Middle frontal gyrus (tissue), 1 donor: ENCODE data around the gene INSYN2A.

Experiments
- DNase-seq: peaks from one replicate; pipeline ENCODE4 v3.0.0-alpha.2; 2015; ENCODE audit warnings: low spot score; ENCODE audit errors: extremely low spot score

Gene INSYN2A

GRCh38 chr10:127196282-127197153, at the start of gene INSYN2A:
INSYN2A (minus strand) TSS chr10:127196591; CDS start chr10:127176395, 20,196 bp downstream.
- peak; percentile 29 for DNase-seq

GRCh38 chr10:127245456-127245855, 49.1 kb upstream of the INSYN2A start:
- no peak for DNase-seq

GRCh38 chr10:127243490-127244272, 47.3 kb upstream of the INSYN2A start:
- DNase-seq, result no peak

- no peak for DNase-seq
Measured at GRCh38 chr10:127242914-127243313, 46.5 kb upstream of the INSYN2A start.

GRCh38 chr10:127236266-127236665, 39.9 kb upstream of the INSYN2A start:
- no peak for DNase-seq

- no peak for DNase-seq
Measured at GRCh38 chr10:127234306-127234800, 38.0 kb upstream of the INSYN2A start.

GRCh38 chr10:127228195-127228787, 31.9 kb upstream of the INSYN2A start:
- DNase-seq, result no peak

- no peak for DNase-seq
Measured at GRCh38 chr10:127227663-127228062, 31.3 kb upstream of the INSYN2A start.

GRCh38 chr10:127227027-127227426, 30.6 kb upstream of the INSYN2A start:
- DNase-seq, result no peak

GRCh38 chr10:127221281-127221680, 24.9 kb upstream of the INSYN2A start:
- no peak for DNase-seq

- no peak for DNase-seq
Measured at GRCh38 chr10:127218658-127219057, 22.3 kb upstream of the INSYN2A start.

- no peak for DNase-seq
Measured at GRCh38 chr10:127216786-127217185, 20.4 kb upstream of the INSYN2A start.

GRCh38 chr10:127216274-127216673, 19.9 kb upstream of the INSYN2A start:
- DNase-seq, result no peak

- no peak for DNase-seq
Measured at GRCh38 chr10:127215866-127216265, 19.5 kb upstream of the INSYN2A start.

- no peak for DNase-seq
Measured at GRCh38 chr10:127210936-127211466, 14.6 kb upstream of the INSYN2A start.

GRCh38 chr10:127207081-127207480, 10.7 kb upstream of the INSYN2A start:
- no peak for DNase-seq

- DNase-seq, result no peak
Measured at GRCh38 chr10:127203067-127203466, 6.7 kb upstream of the INSYN2A start.

GRCh38 chr10:127200646-127201045, 4.3 kb upstream of the INSYN2A start:
- no peak for DNase-seq

- DNase-seq, result no peak
Measured at GRCh38 chr10:127198721-127199120, 2.3 kb upstream of the INSYN2A start.

GRCh38 chr10:127198307-127198706, 1.9 kb upstream of the INSYN2A start:
- DNase-seq, result no peak

- no peak for DNase-seq
Measured at GRCh38 chr10:127197154-127197432, 702 bp upstream of the INSYN2A start.
